Measurements from ENCODE around the gene RASA1.
A peak's percentile ranks its signal among the peaks of the same experiment; 100 is the strongest.

RASA1 gene

GRCh38 chr5:87412630-87413342 lies 145.1 kb downstream of the RASA1 start, which contains the start of gene CCNH:
Gene CCNH, minus strand, starts transcription at chr5:87412930. Its CDS starts 136 bp downstream, at chr5:87412794.
- no peak for TF ChIP-seq CTCF (IDR thresholded peaks at IDR 0.05; ENCODE audit: insufficient read depth, low read length, missing control alignments)

GRCh38 chr5:87413343-87413645 lies 145.6 kb downstream of the RASA1 start:
- H3K4me3 ChIP-seq (ENCODE audit: low read depth, low read length): peak overlapping the region; percentile 54
- no peak for TF ChIP-seq CTCF (IDR thresholded peaks at IDR 0.05; ENCODE audit: insufficient read depth, low read length, missing control alignments)
- ChIA-PET POLR2A (no interaction called here), CTCF (interaction anchor here (1.7 kb wide), 1 partner anchor 15 kb away, joined by 4 read pairs; no protein-coding TSS in a partner anchor)
- DNase-seq (ENCODE audit: low read depth, low spot score): no peak

More at GRCh38 chr5:87412630-87413342, 145.1 kb downstream of the RASA1 start, which contains the start of gene CCNH:
- peak; percentile 87 for DNase-seq (ENCODE audit: low read depth, low spot score)
- POLR2A ChIA-PET: no interaction called here
- peak within 1 kb of the TSS; percentile 96 for H3K4me3 ChIP-seq (ENCODE audit: low read depth, low read length)
- CTCF ChIA-PET: interaction anchor here (1.2 to 2.9 kb wide), 4 partner anchors 9 to 341 kb away, joined by 3 to 26 read pairs (median 4); no protein-coding TSS in a partner anchor

GRCh38 chr5:87418506-87418905 lies 150.8 kb downstream of the RASA1 start:
- no peak for DNase-seq (ENCODE audit: low read depth, low spot score)
- H3K4me3 ChIP-seq (ENCODE audit: low read depth, low read length): no peak overlapping the region
- ChIA-PET POLR2A (no interaction called here), CTCF (no interaction called here)
- TF ChIP-seq CTCF (IDR thresholded peaks at IDR 0.05; ENCODE audit: insufficient read depth, low read length, missing control alignments): no peak

DNA sequence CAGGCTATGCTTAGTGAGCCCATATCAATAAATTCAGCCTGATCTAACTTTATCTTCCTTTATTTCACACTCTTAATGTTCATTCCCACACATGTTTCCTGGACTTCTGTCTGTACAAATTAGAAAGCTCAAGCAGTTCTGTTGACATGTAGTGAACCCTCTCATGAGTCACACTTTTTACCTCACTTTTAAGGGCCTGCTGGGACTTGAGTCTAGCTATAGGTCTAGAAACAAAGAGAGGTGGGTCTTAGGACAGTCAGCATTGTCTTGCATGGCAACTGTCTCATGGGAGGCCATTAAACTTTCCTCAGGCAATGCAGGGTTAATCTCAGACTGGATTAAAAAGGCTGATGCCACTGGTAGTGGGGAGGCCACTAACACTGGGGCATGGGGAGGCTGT lies 153.6 kb downstream of the RASA1 start:
- H3K4me3 ChIP-seq (ENCODE audit: low read depth, low read length): no peak overlapping the region
- no peak for DNase-seq (ENCODE audit: low read depth, low spot score)
- ChIA-PET POLR2A (no interaction called here), CTCF (interaction anchor here (0.9 to 1.2 kb wide), 2 partner anchors 9 to 1270 kb away, joined by 3 read pairs; partner anchors contain the start of gene CCNH)
- no peak for TF ChIP-seq CTCF (IDR thresholded peaks at IDR 0.05; ENCODE audit: insufficient read depth, low read length, missing control alignments)

GRCh38 chr5:87423755-87424154 lies 156.1 kb downstream of the RASA1 start:
- no peak overlapping the region for H3K4me3 ChIP-seq (ENCODE audit: low read depth, low read length)
- ChIA-PET POLR2A (no interaction called here), CTCF (interaction anchor here (0.6 to 1.2 kb wide), 4 partner anchors 14 to 1298 kb away, joined by 3 to 4 read pairs (median 4); no protein-coding TSS in a partner anchor)
- TF ChIP-seq CTCF (IDR thresholded peaks at IDR 0.05; ENCODE audit: insufficient read depth, low read length, missing control alignments): no peak
- no peak for DNase-seq (ENCODE audit: low read depth, low spot score)

DNA sequence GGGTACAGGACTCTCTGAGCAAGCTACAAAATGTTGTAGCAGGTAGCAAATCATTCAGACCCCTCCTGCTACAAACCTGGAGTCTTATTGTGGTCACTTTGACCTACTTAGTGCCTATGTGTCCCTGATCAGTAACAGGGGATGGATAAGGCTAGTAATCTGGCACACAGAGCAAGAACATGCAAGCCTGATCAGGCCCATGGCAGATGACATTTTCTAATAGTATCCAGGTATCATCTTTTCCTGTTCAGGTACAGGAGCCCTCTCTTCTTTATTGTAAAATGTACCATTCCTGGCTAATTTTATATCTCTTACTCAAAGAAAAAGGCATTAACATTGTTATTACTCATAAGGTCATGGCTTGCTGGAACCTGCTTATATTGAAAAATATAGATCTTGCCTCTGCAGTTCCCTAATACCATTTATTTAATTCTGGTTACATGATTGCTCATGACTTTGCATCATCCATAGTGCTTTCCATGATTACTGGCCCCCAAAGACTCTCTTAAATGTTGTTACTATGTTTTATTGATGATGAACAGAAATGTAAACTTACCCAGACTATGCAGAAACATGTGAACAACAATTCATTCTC lies 163.3 kb downstream of the RASA1 start:
- no peak for TF ChIP-seq CTCF (IDR thresholded peaks at IDR 0.05; ENCODE audit: insufficient read depth, low read length, missing control alignments)

More for the DNA sequence above, 163.3 kb downstream of the RASA1 start:
- H3K4me3 ChIP-seq (ENCODE audit: low read depth, low read length): no peak overlapping the region
- CTCF ChIA-PET: no interaction called here
- POLR2A ChIA-PET: no interaction called here
- no peak for DNase-seq (ENCODE audit: low read depth, low spot score)

All from AG04449 (cell line).